ENCODE results near the gene AGXT2. TPM values are rescaled to one million over a fixed set of nuclear protein-coding genes. Genes with fewer than 3 reads are reported as not detected.
"Not testable (repeated sequence)": the region's sequence is repeated elsewhere in the genome, so short reads cannot be mapped to it uniquely, and the experiment has no call there.

Gene AGXT2
- total and polyA plus RNA-seq, 5 donors = not detected

- Histone ChIP-seq H3K4me1 (ENCODE audit: control insufficient read depth, insufficient read depth, low read length) (no peaks in the 10 kb centered on the region), H3K27ac (ENCODE audit: low read length) (no peak overlapping the region), H3K9me3 (ENCODE audit: control insufficient read depth, low read length) (no peaks in the 10 kb centered on the region), H3K27me3 (ENCODE audit: control insufficient read depth, insufficient read depth) (no peaks in the 10 kb centered on the region), H3K4me3 (ENCODE audit: low read length) (no peak overlapping the region)
- DNase-seq = no peak
- ATAC-seq = no peak
- WGBS = 85% methylated on average over 4 of the region's 4 CpGs
- intact Hi-C loops (cut with DNase I) = no loop called here
Observed at GRCh38 chr5:35052838-35053237, 5.1 kb upstream of the AGXT2 start.

- Histone ChIP-seq H3K4me3 (ENCODE audit: low read length) (no peak overlapping the region), H3K27ac (ENCODE audit: low read length) (no peak overlapping the region), H3K9me3 (ENCODE audit: control insufficient read depth, low read length) (no peaks in the 10 kb centered on the region), H3K4me1 (ENCODE audit: control insufficient read depth, insufficient read depth, low read length) (no peaks in the 10 kb centered on the region), H3K27me3 (ENCODE audit: control insufficient read depth, insufficient read depth) (no peaks in the 10 kb centered on the region)
- ATAC-seq = no peak
- no peak for DNase-seq
- 90% methylated on average over 3 of the region's 3 CpGs for WGBS
- intact Hi-C loops (cut with DNase I) = no loop called here
Observed at GRCh38 chr5:35050541-35051126, 2.9 kb upstream of the AGXT2 start.

GRCh38 chr5:35048910-35049309 is 1.2 kb upstream of the AGXT2 start:
- intact Hi-C loops (cut with DNase I) = no loop called here
- ATAC-seq (no peak), DNase-seq (no peak)
- WGBS = 69% methylated on average over 1 of the region's 1 CpG
- no peaks in the 10 kb centered on the region for H3K9me3 ChIP-seq (ENCODE audit: control insufficient read depth, low read length)
- no peak overlapping the region for H3K4me3 ChIP-seq (ENCODE audit: low read length)
- no peak overlapping the region for H3K27ac ChIP-seq (ENCODE audit: low read length)
- H3K27me3 ChIP-seq (ENCODE audit: control insufficient read depth, insufficient read depth) = no peaks in the 10 kb centered on the region
- H3K4me1 ChIP-seq (ENCODE audit: control insufficient read depth, insufficient read depth, low read length) = no peaks in the 10 kb centered on the region

GRCh38 chr5:35046774-35047173 is 975 bp downstream of the AGXT2 start:
- no peak for DNase-seq
- no peak overlapping the region for H3K4me3 ChIP-seq (ENCODE audit: low read length)
- no peak for ATAC-seq
- H3K27me3 ChIP-seq (ENCODE audit: control insufficient read depth, insufficient read depth) = no peaks in the 10 kb centered on the region
- no peaks in the 10 kb centered on the region for H3K9me3 ChIP-seq (ENCODE audit: control insufficient read depth, low read length)
- intact Hi-C loops (cut with DNase I) = no loop called here
- H3K27ac ChIP-seq (ENCODE audit: low read length) = no peak overlapping the region
- H3K4me1 ChIP-seq (ENCODE audit: control insufficient read depth, insufficient read depth, low read length) = no peaks in the 10 kb centered on the region
- 89% methylated on average over 4 of the region's 4 CpGs for WGBS

GRCh38 chr5:35045280-35045679 is 2.5 kb downstream of the AGXT2 start:
- DNase-seq = no peak
- Histone ChIP-seq H3K4me3 (ENCODE audit: low read length) (no peak overlapping the region), H3K9me3 (ENCODE audit: control insufficient read depth, low read length) (peaks cover 2% of the 10 kb centered on the region), H3K4me1 (ENCODE audit: control insufficient read depth, insufficient read depth, low read length) (no peaks in the 10 kb centered on the region), H3K27me3 (ENCODE audit: control insufficient read depth, insufficient read depth) (no peaks in the 10 kb centered on the region), H3K27ac (ENCODE audit: low read length) (no peak overlapping the region)
- 47% methylated on average over 1 of the region's 1 CpG for WGBS
- no peak for ATAC-seq
- intact Hi-C loops (cut with DNase I) = no loop called here

- ATAC-seq (no peak), DNase-seq (no peak)
- no peaks in the 10 kb centered on the region for H3K27me3 ChIP-seq (ENCODE audit: control insufficient read depth, insufficient read depth)
- H3K4me1 ChIP-seq (ENCODE audit: control insufficient read depth, insufficient read depth, low read length) = no peaks in the 10 kb centered on the region
- H3K4me3 ChIP-seq (ENCODE audit: low read length) = no peak overlapping the region
- H3K27ac ChIP-seq (ENCODE audit: low read length) = no peak overlapping the region
- intact Hi-C loops (cut with DNase I) = no loop called here
- peaks cover 2% of the 10 kb centered on the region for H3K9me3 ChIP-seq (ENCODE audit: control insufficient read depth, low read length)
- WGBS = 73% methylated on average over 4 of the region's 4 CpGs
Observed at GRCh38 chr5:35044649-35045048, 3.1 kb downstream of the AGXT2 start.

GRCh38 chr5:35042781-35043180 is 5.0 kb downstream of the AGXT2 start:
- peaks cover 2% of the 10 kb centered on the region for H3K9me3 ChIP-seq (ENCODE audit: control insufficient read depth, low read length)
- no peaks in the 10 kb centered on the region for H3K4me1 ChIP-seq (ENCODE audit: control insufficient read depth, insufficient read depth, low read length)
- H3K27me3 ChIP-seq (ENCODE audit: control insufficient read depth, insufficient read depth) = no peaks in the 10 kb centered on the region
- H3K27ac ChIP-seq (ENCODE audit: low read length) = no peak overlapping the region
- DNase-seq (no peak), ATAC-seq (no peak)
- intact Hi-C loops (cut with DNase I) = no loop called here
- H3K4me3 ChIP-seq (ENCODE audit: low read length) = no peak overlapping the region
- WGBS = 75% methylated on average over 4 of the region's 4 CpGs

- intact Hi-C loops (cut with DNase I) = no loop called here
- H3K27ac ChIP-seq (ENCODE audit: low read length) = no peak overlapping the region
- H3K4me1 ChIP-seq (ENCODE audit: control insufficient read depth, insufficient read depth, low read length) = no peaks in the 10 kb centered on the region
- ATAC-seq (no peak), DNase-seq (no peak)
- no peak overlapping the region for H3K4me3 ChIP-seq (ENCODE audit: low read length)
- no peaks in the 10 kb centered on the region for H3K27me3 ChIP-seq (ENCODE audit: control insufficient read depth, insufficient read depth)
- peaks cover 2% of the 10 kb centered on the region for H3K9me3 ChIP-seq (ENCODE audit: control insufficient read depth, low read length)
- 42% methylated on average over 3 of the region's 3 CpGs for WGBS
Observed at GRCh38 chr5:35041261-35041660, 6.5 kb downstream of the AGXT2 start.

- H3K27me3 ChIP-seq (ENCODE audit: control insufficient read depth, insufficient read depth) = no peaks in the 10 kb centered on the region
- no peaks in the 10 kb centered on the region for H3K4me1 ChIP-seq (ENCODE audit: control insufficient read depth, insufficient read depth, low read length)
- DNase-seq (no peak), ATAC-seq (peak; percentile 16 to 22)
- WGBS = 32% methylated on average over 2 of the region's 2 CpGs
- peaks cover 2% of the 10 kb centered on the region for H3K9me3 ChIP-seq (ENCODE audit: control insufficient read depth, low read length)
- intact Hi-C loops (cut with DNase I) = no loop called here
- H3K27ac ChIP-seq (ENCODE audit: low read length) = no peak overlapping the region
- H3K4me3 ChIP-seq (ENCODE audit: low read length) = no peak overlapping the region
Observed at GRCh38 chr5:35038891-35039290, 8.9 kb downstream of the AGXT2 start.

- H3K27me3 ChIP-seq (ENCODE audit: control insufficient read depth, insufficient read depth) = no peaks in the 10 kb centered on the region
- intact Hi-C loops (cut with DNase I) = no loop called here
- no peak overlapping the region for H3K27ac ChIP-seq (ENCODE audit: low read length)
- no peaks in the 10 kb centered on the region for H3K4me1 ChIP-seq (ENCODE audit: control insufficient read depth, insufficient read depth, low read length)
- 74% methylated on average over 4 of the region's 4 CpGs for whole genome bisulfite sequencing
- H3K4me3 ChIP-seq (ENCODE audit: low read length) = no peak overlapping the region
- peaks cover 2% of the 10 kb centered on the region for H3K9me3 ChIP-seq (ENCODE audit: control insufficient read depth, low read length)
- ATAC-seq = no peak
- DNase-seq = no peak
Observed at GRCh38 chr5:35036536-35036935, 11.2 kb downstream of the AGXT2 start.

GRCh38 chr5:35035929-35036328 is 11.8 kb downstream of the AGXT2 start:
- ATAC-seq; H3K27ac ChIP-seq (ENCODE audit: low read length); H3K27me3 ChIP-seq (ENCODE audit: control insufficient read depth, insufficient read depth); H3K4me3 ChIP-seq (ENCODE audit: low read length); H3K4me1 ChIP-seq (ENCODE audit: control insufficient read depth, insufficient read depth, low read length); DNase-seq; intact Hi-C loops (cut with DNase I); H3K9me3 ChIP-seq (ENCODE audit: control insufficient read depth, low read length): not testable (repeated sequence)
- 84% methylated on average over 4 of the region's 4 CpGs for WGBS

- DNase-seq (no peak), ATAC-seq (no peak)
- Histone ChIP-seq H3K4me1 (ENCODE audit: control insufficient read depth, insufficient read depth, low read length) (no peaks in the 10 kb centered on the region), H3K4me3 (ENCODE audit: low read length) (no peak overlapping the region), H3K9me3 (ENCODE audit: control insufficient read depth, low read length) (no peaks in the 10 kb centered on the region), H3K27ac (ENCODE audit: low read length) (no peak overlapping the region), H3K27me3 (ENCODE audit: control insufficient read depth, insufficient read depth) (no peaks in the 10 kb centered on the region)
- intact Hi-C loops (cut with DNase I) = no loop called here
- WGBS = 86% methylated on average over 3 of the region's 3 CpGs
Observed at GRCh38 chr5:35035271-35035670, 12.5 kb downstream of the AGXT2 start.
